SK-N-SH (cell line): ENCODE data around the gene LLGL1. TPM values are rescaled to one million over a fixed set of nuclear protein-coding genes. Genes with fewer than 3 reads are reported as not detected.

Source experiments
- CTCF ChIA-PET: fragments of 300-600, 350-600 bp; formaldehyde crosslinking; extraction: SDS; loops from one replicate; lab custom pipeline; 2021; lab: Yijun Ruan, JAX
- POLR2A ChIA-PET: fragments of 350-600 bp; sonication (Branson Sonifier 250); formaldehyde crosslinking; extraction: SDS; loops from one replicate; lab custom pipeline; 2020; ENCODE audit warnings: antibody characterized with exemption, inconsistent platforms; lab: Yijun Ruan, JAX
- DNase-seq: peaks from one replicate; pipeline ENCODE4 v3.0.0; 2012
- H2AFZ ChIP-seq: fragments of 200-600 bp; sonication (generic); 2 replicates; pipeline ENCODE4 v1.8.1; 2016; ENCODE audit warnings: antibody characterized with exemption, mild to moderate bottlenecking, low read depth
- H3F3A ChIP-seq: fragments of 200-600 bp; sonication (generic); replicated peaks from 2 replicates; pipeline ENCODE3; 2016; ENCODE audit warnings: antibody characterized with exemption, mild to moderate bottlenecking; ENCODE audit not compliant: insufficient read depth
- H3K27ac ChIP-seq, 2 experiments: fragments of 200-500 bp in 1 of 2; fragments of 200-600 bp in 1 of 2; sonication (Bioruptor generic) in 1 of 2; sonication (generic), shearing (Covaris generic) in 1 of 2; 2 replicates each; pipeline versions ENCODE4 v1.5.1 to v1.6.1; 2014 to 2016; ENCODE audit warnings: low read depth in 2 of 2, inconsistent platforms in 1 of 2, low read length in 1 of 2, mild to moderate bottlenecking in 1 of 2, mixed read lengths in 1 of 2
- H3K27me3 ChIP-seq: fragments of 200-600 bp; sonication (generic), shearing (Covaris generic); 2 replicates; pipeline ENCODE4 v1.6.1; 2016; ENCODE audit warnings: mixed run types; ENCODE audit not compliant: insufficient read depth
- H3K36me3 ChIP-seq, 2 experiments: fragments of 200-500 bp in 1 of 2; fragments of 200-600 bp in 1 of 2; sonication (Bioruptor generic) in 1 of 2; sonication (generic) in 1 of 2; replicated peaks in 1 of 2; 2 replicates each; pipeline versions ENCODE3 to v1.5.1; 2014 to 2016; ENCODE audit warnings: low read length in 1 of 2, mild to moderate bottlenecking in 1 of 2; ENCODE audit not compliant: insufficient read depth in 2 of 2, control insufficient read depth in 1 of 2
- H3K4me1 ChIP-seq, 2 experiments: fragments of 200-500 bp in 1 of 2; fragments of 200-600 bp in 1 of 2; sonication (Bioruptor generic) in 1 of 2; sonication (generic), shearing (Covaris generic) in 1 of 2; 2 replicates each; pipeline versions ENCODE4 v1.5.1 to v1.6.1; 2014 to 2016; ENCODE audit warnings: low read depth in 1 of 2, low read length in 1 of 2, mixed run types in 1 of 2; ENCODE audit not compliant: insufficient read depth in 2 of 2, control insufficient read depth in 1 of 2
- H3K4me2 ChIP-seq: fragments of 200-600 bp; sonication (generic), shearing (Covaris generic); 2 replicates; pipeline ENCODE4 v1.6.1; 2017; ENCODE audit warnings: mixed run types
- H3K4me3 ChIP-seq, 2 experiments: fragments of 200-500 bp in 1 of 2; fragments of 200-600 bp in 1 of 2; sonication (Bioruptor generic) in 1 of 2; sonication (generic), shearing (Covaris generic) in 1 of 2; 2 replicates each; pipeline versions ENCODE4 v1.5.1 to v1.8.1; 2014 to 2016; ENCODE audit warnings: low read depth in 2 of 2, inconsistent platforms in 1 of 2, low read length in 1 of 2, mild to moderate bottlenecking in 1 of 2, mixed read lengths in 1 of 2, moderate library complexity in 1 of 2
- H3K79me2 ChIP-seq: fragments of 200-600 bp; sonication (generic); 2 replicates; pipeline ENCODE4 v1.8.1; 2017; ENCODE audit warnings: mild to moderate bottlenecking; ENCODE audit not compliant: insufficient read depth
- H3K9ac ChIP-seq: fragments of 200-600 bp; sonication (generic); 2 replicates; pipeline ENCODE4 v1.6.1; 2017; ENCODE audit warnings: mixed run types
- H3K9me2 ChIP-seq: fragments of 200-600 bp; sonication (generic); 2 replicates; pipeline ENCODE4 v1.6.1; 2017; ENCODE audit warnings: mixed run types
- H3K9me3 ChIP-seq: fragments of 200-600 bp; sonication (generic); 2 replicates; pipeline ENCODE4 v1.6.1; 2017; ENCODE audit warnings: mixed run types, mild to moderate bottlenecking, moderate library complexity
- H4K20me1 ChIP-seq: fragments of 200-600 bp; sonication (generic); 2 replicates; pipeline ENCODE4 v1.6.1; 2017; ENCODE audit warnings: mild to moderate bottlenecking, mixed run types; ENCODE audit not compliant: insufficient read depth
- EP300 ChIP-seq, 2 experiments: IDR thresholded peaks; 2 replicates each; pipeline versions ENCODE4 v1.4.0 to v1.6.1; 2012; ENCODE audit warnings: borderline replicate concordance in 1 of 2, low read depth in 1 of 2, low read length in 1 of 2
- FOSL2 ChIP-seq: IDR thresholded peaks from 2 replicates; pipeline ENCODE4 v1.4.0; 2012; ENCODE audit warnings: low read depth, mild to moderate bottlenecking, moderate library complexity, borderline replicate concordance
- FOXJ3 ChIP-seq: sonication (generic); formaldehyde crosslinking; IDR thresholded peaks from 2 replicates; pipeline ENCODE4 v1.5.1; 2020; ENCODE audit warnings: mild to moderate bottlenecking, missing genetic modification reagents
- FOXM1 ChIP-seq: IDR thresholded peaks from 2 replicates; pipeline ENCODE4 v1.4.0; 2012; ENCODE audit warnings: low read depth, mild to moderate bottlenecking
- GABPA ChIP-seq: IDR thresholded peaks from 2 replicates; pipeline ENCODE4 v1.4.0; 2012; ENCODE audit warnings: low read depth, mild to moderate bottlenecking
- JUND ChIP-seq: IDR thresholded peaks from 2 replicates; pipeline ENCODE4 v1.4.0; 2012
- MAX ChIP-seq: IDR thresholded peaks from 2 replicates; pipeline ENCODE4 v1.4.0; 2012; ENCODE audit warnings: low read depth
- PBX3 ChIP-seq: IDR thresholded peaks from 2 replicates; pipeline ENCODE4; 2012
- REST ChIP-seq: IDR thresholded peaks from 2 replicates; pipeline ENCODE4 v1.6.1; 2012; ENCODE audit warnings: mild to moderate bottlenecking, low read depth, low read length, moderate library complexity
- SIN3A ChIP-seq: IDR thresholded peaks from 2 replicates; pipeline ENCODE4 v1.6.1; 2012; ENCODE audit warnings: low read depth, mild to moderate bottlenecking, low read length, moderate library complexity, borderline replicate concordance
- WGBS: methylation state at CpG from one replicate; pipeline ENCODE4 v1.1.6; 2017; ENCODE audit warnings: low lambda C conversion rate; 5-methylcytosine and 5-hydroxymethylcytosine counted together
- polyA plus RNA-seq, 3 experiments: library from polyadenylated mRNA; depleted of rRNA; stranded (reverse); fragments of >200 nt; gene quantifications; 2 replicates each; pipeline ENCODE4 v1.2.3, GENCODE V29; 2012

The LLGL1 gene
- polyA plus RNA-seq, 1 of the 3 experiments (the other 2 are of a cell fraction) = 31.4 TPM

- POLR2A ChIA-PET = no interaction called here
- Histone ChIP-seq H3F3A (no peaks in the 10 kb centered on the region), H3K4me3 (no peak overlapping the region), H3K36me3 (peaks cover 42 to 51% of the 10 kb centered on the region in 2 experiments), H4K20me1 (peaks cover 82% of the 10 kb centered on the region), H3K9ac (no peak overlapping the region), H3K9me3 (no peaks in the 10 kb centered on the region), H3K27me3 (no peaks in the 10 kb centered on the region), H3K27ac (no peak overlapping the region)
- 91% methylated on average over 5 of the region's 5 CpGs for WGBS
- CTCF ChIA-PET = no interaction called here
- no peak for DNase-seq
- TF ChIP-seq JUND (no peak), MAX (no peak), FOSL2 (no peak), FOXM1 (no peak), SIN3A (no peak), REST (no peak), FOXJ3 (CRISPR knock-in tag) (no peak)
- TF ChIP-seq, all 33 proteins: peak for 0
- peaks cover 98% of the 10 kb centered on the region for H3K79me2 ChIP-seq
- H3K4me2 ChIP-seq = no peak overlapping the region
- H3K4me1 ChIP-seq = peaks cover 0 to 15% of the 10 kb centered on the region in 2 experiments; a peak in 2 of 4 replicates
- H2AFZ ChIP-seq = no peak overlapping the region
- H3K9me2 ChIP-seq = no peaks in the 10 kb centered on the region
These were observed 30.2 kb upstream of the LLGL1 start for GRCh38 chr17:18195246-18195645.

GRCh38 chr17:18197535-18198194, 27.8 kb upstream of the LLGL1 start:
- Histone ChIP-seq H3F3A (no peaks in the 10 kb centered on the region), H3K9me3 (no peaks in the 10 kb centered on the region), H3K79me2 (peaks cover 98% of the 10 kb centered on the region), H3K4me3 (no peak overlapping the region), H3K36me3 (peaks cover 39 to 47% of the 10 kb centered on the region in 2 experiments), H4K20me1 (peaks cover 75% of the 10 kb centered on the region), H3K4me2 (no peak overlapping the region), H3K4me1 (no peaks in the 10 kb centered on the region; a peak in 2 of 4 replicates), H3K27me3 (no peaks in the 10 kb centered on the region), H3K9ac (no peak overlapping the region), H3K9me2 (no peaks in the 10 kb centered on the region), H3K27ac (no peak overlapping the region), H2AFZ (no peak overlapping the region)
- CTCF ChIA-PET = interaction anchor here (1.0 to 1.2 kb wide), 2 partner anchors 8 to 9 kb away, joined by 3 to 4 read pairs; no protein-coding TSS in a partner anchor
- WGBS = 76% methylated on average over 3 of the region's 3 CpGs
- TF ChIP-seq EP300 (IDR thresholded peaks at IDR 0.05; ENCODE audit: borderline replicate concordance in 1 of 2, low read depth in 1 of 2, low read length in 1 of 2) (no peak), GABPA (no peak), PBX3 (no peak)
- DNase-seq = no peak
- POLR2A ChIA-PET = interaction anchor here (0.5 kb wide), 1 partner anchor 131 kb away, joined by 3 read pairs; no protein-coding TSS in a partner anchor
